ENCODE measurements around the gene DSC1. TPM values are rescaled to one million over a fixed set of nuclear protein-coding genes. Genes with fewer than 3 reads are reported as not detected.

The DSC1 gene
- total RNA-seq, 1 donor from 2014 or later: not detected

- Mint-ChIP-seq H3K4me1 (ENCODE audit: unreplicated experiment) (peaks cover 7% of the 10 kb centered on the region), H3K27ac (ENCODE audit: unreplicated experiment) (no peak overlapping the region), H3K36me3 (ENCODE audit: unreplicated experiment) (no peaks in the 10 kb centered on the region), H3K27me3 (ENCODE audit: unreplicated experiment) (peaks cover 64% of the 10 kb centered on the region), H3K9me3 (ENCODE audit: unreplicated experiment) (no peaks in the 10 kb centered on the region), H3K4me3 (ENCODE audit: unreplicated experiment) (no peak overlapping the region)
- DNase-seq (ENCODE audit: extremely low spot score, unreplicated experiment): no peak
- TF ChIP-seq, protein P1, sequence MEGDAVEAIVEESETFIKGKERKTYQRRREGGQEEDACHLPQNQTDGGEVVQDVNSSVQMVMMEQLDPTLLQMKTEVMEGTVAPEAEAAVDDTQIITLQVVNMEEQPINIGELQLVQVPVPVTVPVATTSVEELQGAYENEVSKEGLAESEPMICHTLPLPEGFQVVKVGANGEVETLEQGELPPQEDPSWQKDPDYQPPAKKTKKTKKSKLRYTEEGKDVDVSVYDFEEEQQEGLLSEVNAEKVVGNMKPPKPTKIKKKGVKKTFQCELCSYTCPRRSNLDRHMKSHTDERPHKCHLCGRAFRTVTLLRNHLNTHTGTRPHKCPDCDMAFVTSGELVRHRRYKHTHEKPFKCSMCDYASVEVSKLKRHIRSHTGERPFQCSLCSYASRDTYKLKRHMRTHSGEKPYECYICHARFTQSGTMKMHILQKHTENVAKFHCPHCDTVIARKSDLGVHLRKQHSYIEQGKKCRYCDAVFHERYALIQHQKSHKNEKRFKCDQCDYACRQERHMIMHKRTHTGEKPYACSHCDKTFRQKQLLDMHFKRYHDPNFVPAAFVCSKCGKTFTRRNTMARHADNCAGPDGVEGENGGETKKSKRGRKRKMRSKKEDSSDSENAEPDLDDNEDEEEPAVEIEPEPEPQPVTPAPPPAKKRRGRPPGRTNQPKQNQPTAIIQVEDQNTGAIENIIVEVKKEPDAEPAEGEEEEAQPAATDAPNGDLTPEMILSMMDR (IDR thresholded peaks at IDR 0.05): no peak
Measured at GRCh38 chr18:31105733-31106132, 56.9 kb downstream of the DSC1 start.

DNA sequence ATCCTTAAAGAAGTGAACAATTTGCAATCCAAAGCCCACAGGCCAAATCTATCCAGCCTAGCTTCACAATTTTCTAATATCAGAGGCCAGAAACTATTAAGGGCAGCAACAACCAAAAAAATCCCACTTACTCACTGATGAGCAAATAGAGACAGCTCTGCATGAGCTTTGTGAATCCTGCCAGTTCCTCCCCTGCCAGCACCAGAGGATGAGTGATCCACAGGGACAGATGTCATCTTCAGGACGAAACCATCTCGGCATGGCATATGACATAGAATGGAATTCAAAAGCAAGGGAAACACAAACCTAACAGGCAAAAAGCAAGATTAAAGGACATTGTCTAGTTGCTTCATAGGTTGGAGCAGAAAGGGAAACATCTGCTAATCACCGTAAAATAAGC is 58.2 kb downstream of the DSC1 start:
- H3K36me3 Mint-ChIP-seq (ENCODE audit: unreplicated experiment): no peaks in the 10 kb centered on the region

GRCh38 chr18:31103423-31103822 is 59.2 kb downstream of the DSC1 start:
- Mint-ChIP-seq H3K4me3 (ENCODE audit: unreplicated experiment) (no peak overlapping the region), H3K36me3 (ENCODE audit: unreplicated experiment) (no peaks in the 10 kb centered on the region), H3K27ac (ENCODE audit: unreplicated experiment) (no peak overlapping the region), H3K27me3 (ENCODE audit: unreplicated experiment) (peaks cover 68% of the 10 kb centered on the region), H3K4me1 (ENCODE audit: unreplicated experiment) (peaks cover 10% of the 10 kb centered on the region), H3K9me3 (ENCODE audit: unreplicated experiment) (peaks cover 7% of the 10 kb centered on the region)
- TF ChIP-seq, protein P1 (IDR thresholded peaks at IDR 0.05): no peak
- no peak for DNase-seq (ENCODE audit: extremely low spot score, unreplicated experiment)

More for the DNA sequence above, 58.2 kb downstream of the DSC1 start:
- Mint-ChIP-seq H3K9me3 (ENCODE audit: unreplicated experiment) (no peaks in the 10 kb centered on the region), H3K4me3 (ENCODE audit: unreplicated experiment) (no peak overlapping the region), H3K27me3 (ENCODE audit: unreplicated experiment) (peaks cover 66% of the 10 kb centered on the region), H3K4me1 (ENCODE audit: unreplicated experiment) (peaks cover 10% of the 10 kb centered on the region), H3K27ac (ENCODE audit: unreplicated experiment) (no peak overlapping the region)
- TF ChIP-seq, protein P1 (IDR thresholded peaks at IDR 0.05): no peak
- DNase-seq (ENCODE audit: extremely low spot score, unreplicated experiment): no peak

DNA sequence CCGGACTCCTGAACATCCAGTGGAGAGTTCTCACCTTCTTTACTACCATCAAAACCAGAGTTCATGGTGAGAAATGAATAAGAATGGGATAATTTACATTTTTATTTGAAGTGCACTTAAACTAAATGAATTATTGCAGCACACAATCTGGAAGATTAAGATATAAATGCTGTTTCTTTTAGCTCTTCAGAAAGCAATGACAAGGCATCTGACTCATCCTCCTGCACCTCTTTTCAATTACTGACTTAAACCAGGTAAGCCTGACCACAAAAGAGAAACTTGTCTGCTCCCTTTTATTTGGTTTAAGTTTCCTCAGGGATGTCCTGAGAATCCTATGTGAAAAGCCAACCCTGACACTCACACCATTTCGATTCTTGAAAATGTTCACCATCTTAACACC is 59.7 kb downstream of the DSC1 start:
- Mint-ChIP-seq H3K27ac (ENCODE audit: unreplicated experiment) (no peak overlapping the region), H3K36me3 (ENCODE audit: unreplicated experiment) (no peaks in the 10 kb centered on the region), H3K4me1 (ENCODE audit: unreplicated experiment) (peaks cover 10% of the 10 kb centered on the region), H3K9me3 (ENCODE audit: unreplicated experiment) (peaks cover 7% of the 10 kb centered on the region), H3K4me3 (ENCODE audit: unreplicated experiment) (no peak overlapping the region), H3K27me3 (ENCODE audit: unreplicated experiment) (peaks cover 66% of the 10 kb centered on the region)
- DNase-seq (ENCODE audit: extremely low spot score, unreplicated experiment): no peak
- TF ChIP-seq, protein P1 (IDR thresholded peaks at IDR 0.05): no peak

- Mint-ChIP-seq H3K4me1 (ENCODE audit: unreplicated experiment) (peaks cover 10% of the 10 kb centered on the region), H3K4me3 (ENCODE audit: unreplicated experiment) (peak within 1 kb of the TSS; percentile 71), H3K36me3 (ENCODE audit: unreplicated experiment) (no peaks in the 10 kb centered on the region), H3K9me3 (ENCODE audit: unreplicated experiment) (peaks cover 7% of the 10 kb centered on the region), H3K27me3 (ENCODE audit: unreplicated experiment) (peaks cover 59% of the 10 kb centered on the region), H3K27ac (ENCODE audit: unreplicated experiment) (no peak within 1 kb of the TSS)
- TF ChIP-seq, protein P1 (IDR thresholded peaks at IDR 0.05): no peak
- no peak for DNase-seq (ENCODE audit: extremely low spot score, unreplicated experiment)
Measured at GRCh38 chr18:31102025-31102684, 60.5 kb downstream of the DSC1 start, which contains the start of gene DSC2. TSS of gene DSC2 (minus strand) at chr18:31102421. CDS start at chr18:31101971, 450 bp downstream.

Measured in osteocyte (in vitro differentiated cells).